H1 (cell line): Measurements from ENCODE around the gene DBP. TPM values are rescaled to one million over a fixed set of nuclear protein-coding genes. Genes with fewer than 3 reads are reported as not detected.

ENCODE experiments used
- CTCF ChIA-PET: fragments of 300-600 bp; sonication (Branson Sonifier 250); formaldehyde crosslinking; loops from one replicate; lab custom pipeline; 2021; ENCODE audit not compliant: partially characterized antibody; lab: Charles Lee
- POLR2A ChIA-PET: fragments of 300-600 bp; sonication (Branson Sonifier 250); formaldehyde crosslinking; loops from one replicate; lab custom pipeline; 2021; ENCODE audit warnings: inconsistent platforms; ENCODE audit not compliant: partially characterized antibody; lab: Charles Lee
- DNase-seq, 2 experiments: peaks; one replicate each; pipeline versions ENCODE4 v3.0.0 to v3.0.0-alpha.2; 2010 to 2022; ENCODE audit warnings: low spot score in 2 of 2, low read depth in 1 of 2, mixed read lengths in 1 of 2
- FAIRE-seq: peaks from 2 replicates; lab custom pipeline; 2011; peaks lifted over from hg19 to GRCh38; lab: Jason Lieb, UNC
- H2AFZ ChIP-seq: 2 replicates; pipeline ENCODE4 v1.8.1; 2012; ENCODE audit warnings: low read length, inconsistent platforms
- H2AK5ac ChIP-seq: 2 replicates; pipeline ENCODE4 v1.6.1; 2013; ENCODE audit warnings: low read depth, low read length
- H2BK120ac ChIP-seq: replicated peaks from 2 replicates; pipeline ENCODE3; 2013; ENCODE audit warnings: low read depth, low read length, inconsistent platforms
- H2BK12ac ChIP-seq: 2 replicates; pipeline ENCODE4 v1.6.1; 2013; ENCODE audit warnings: low read depth, low read length
- H2BK15ac ChIP-seq: 2 replicates; pipeline ENCODE4 v1.6.1; 2013; ENCODE audit warnings: low read length
- H2BK20ac ChIP-seq: 2 replicates; pipeline ENCODE4 v1.6.1; 2013; ENCODE audit warnings: low read length
- H2BK5ac ChIP-seq: 2 replicates; pipeline ENCODE4 v1.6.1; 2013; ENCODE audit warnings: low read depth, low read length
- H3K14ac ChIP-seq: 2 replicates; pipeline ENCODE4 v1.6.1; 2013; ENCODE audit warnings: inconsistent platforms; ENCODE audit not compliant: insufficient read length
- H3K18ac ChIP-seq: 2 replicates; pipeline ENCODE4 v1.6.1; 2013; ENCODE audit warnings: low read length; ENCODE audit errors: extremely low read depth
- H3K23ac ChIP-seq: 2 replicates; pipeline ENCODE4 v1.6.1; 2013; ENCODE audit warnings: inconsistent platforms; ENCODE audit not compliant: insufficient read length
- H3K23me2 ChIP-seq: 2 replicates; pipeline ENCODE4 v1.6.1; 2013; ENCODE audit warnings: low read depth, low read length
- H3K27ac ChIP-seq: 2 replicates; pipeline ENCODE4 v1.6.1; 2011; ENCODE audit warnings: low read depth, low read length, inconsistent platforms
- H3K27me3 ChIP-seq, 4 experiments: replicated peaks in 1 of 4; 1 replicate in 1 of 4; 2 replicates in 3 of 4; pipeline versions ENCODE4 v1.6.1 to v1.8.1; 2011 to 2013; ENCODE audit warnings: low read length in 3 of 4, mild to moderate bottlenecking in 3 of 4, inconsistent platforms in 2 of 4, mixed read lengths in 2 of 4, moderate library complexity in 1 of 4; ENCODE audit not compliant: control insufficient read depth in 3 of 4, insufficient read depth in 3 of 4; ENCODE audit errors: extremely low read depth in 1 of 4
- H3K36me3 ChIP-seq, 4 experiments: 2 replicates each; pipeline versions ENCODE4 v1.6.1 to v1.8.1; 2011 to 2013; ENCODE audit warnings: mild to moderate bottlenecking in 4 of 4, low read length in 3 of 4, moderate library complexity in 2 of 4, control low read depth in 1 of 4, inconsistent platforms in 1 of 4; ENCODE audit not compliant: insufficient read depth in 4 of 4, control insufficient read depth in 2 of 4
- H3K4ac ChIP-seq: replicated peaks from 2 replicates; pipeline ENCODE3; 2013; ENCODE audit warnings: low read length, low read depth, mixed read lengths, inconsistent platforms; ENCODE audit not compliant: insufficient read length
- H3K4me1 ChIP-seq, 4 experiments: replicated peaks in 1 of 4; 1 replicate in 1 of 4; 2 replicates in 3 of 4; pipeline versions ENCODE4 v1.6.1 to v1.8.1; 2011 to 2013; ENCODE audit warnings: low read length in 3 of 4, inconsistent platforms in 2 of 4, mixed read lengths in 1 of 4; ENCODE audit not compliant: insufficient read depth in 4 of 4, control insufficient read depth in 3 of 4
- H3K4me2 ChIP-seq, 2 experiments: 2 replicates each; pipeline versions ENCODE4 v1.6.1 to v1.8.1; 2011 to 2013; ENCODE audit warnings: low read depth in 2 of 2, low read length in 2 of 2, control low read depth in 1 of 2, inconsistent platforms in 1 of 2, mild to moderate bottlenecking in 1 of 2; ENCODE audit not compliant: insufficient read depth in 1 of 2
- H3K4me3 ChIP-seq, 4 experiments: fragments of 200-600, 300-600 bp in 1 of 4; sonication (generic), shearing (Covaris generic), sonication (Bioruptor Twin) in 1 of 4; 2 replicates each; pipeline versions ENCODE4 v1.5.1 to v1.8.1; 2011 to 2016; ENCODE audit warnings: low read length in 4 of 4, low read depth in 3 of 4, control low read depth in 2 of 4, inconsistent platforms in 2 of 4, mild to moderate bottlenecking in 2 of 4, mixed read lengths in 1 of 4, moderate library complexity in 1 of 4; ENCODE audit not compliant: insufficient read depth in 2 of 4; ENCODE audit errors: extremely low read depth in 1 of 4
- H3K56ac ChIP-seq: replicated peaks from 2 replicates; pipeline ENCODE3; 2013; ENCODE audit warnings: low read depth, mild to moderate bottlenecking, mixed read lengths, low read length, inconsistent platforms; ENCODE audit not compliant: insufficient read length
- H3K79me1 ChIP-seq: 2 replicates; pipeline ENCODE4 v1.6.1; 2013; ENCODE audit warnings: low read depth, low read length, control low read depth
- H3K79me2 ChIP-seq, 2 experiments: 2 replicates each; pipeline versions ENCODE4 v1.6.1 to v1.8.1; 2012 to 2013; ENCODE audit warnings: low read length in 2 of 2, mild to moderate bottlenecking in 2 of 2, inconsistent platforms in 1 of 2; ENCODE audit not compliant: insufficient read depth in 2 of 2, control insufficient read depth in 1 of 2
- H3K9ac ChIP-seq, 4 experiments: replicated peaks in 1 of 4; 1 replicate in 1 of 4; 2 replicates in 3 of 4; pipeline versions ENCODE4 v1.6.1 to v1.8.1; 2011 to 2013; ENCODE audit warnings: low read depth in 3 of 4, low read length in 3 of 4, control low read depth in 2 of 4, mild to moderate bottlenecking in 2 of 4, moderate library complexity in 2 of 4, inconsistent platforms in 1 of 4; ENCODE audit errors: extremely low read depth in 1 of 4
- H3K9me3 ChIP-seq, 2 experiments: 2 replicates each; pipeline versions ENCODE4 v1.6.1 to v1.8.1; 2012 to 2013; ENCODE audit warnings: mild to moderate bottlenecking in 2 of 2, moderate library complexity in 2 of 2, control low read depth in 1 of 2, inconsistent platforms in 1 of 2, low read depth in 1 of 2, low read length in 1 of 2, mixed read lengths in 1 of 2; ENCODE audit not compliant: insufficient read depth in 2 of 2
- H4K20me1 ChIP-seq, 2 experiments: replicated peaks in 1 of 2; 2 replicates each; pipeline versions ENCODE3 to v1.8.1; 2011 to 2013; ENCODE audit warnings: inconsistent platforms in 2 of 2, low read length in 2 of 2, mild to moderate bottlenecking in 1 of 2; ENCODE audit not compliant: insufficient read depth in 2 of 2, control insufficient read depth in 1 of 2
- H4K5ac ChIP-seq: 2 replicates; pipeline ENCODE4 v1.6.1; 2013; ENCODE audit warnings: low read length, low read depth, mixed read lengths, inconsistent platforms; ENCODE audit not compliant: insufficient read length
- H4K8ac ChIP-seq: 2 replicates; pipeline ENCODE4 v1.8.0; 2013; ENCODE audit warnings: mild to moderate bottlenecking, moderate library complexity, low read length, inconsistent platforms; ENCODE audit not compliant: insufficient read depth; ENCODE audit errors: extremely low read depth
- H4K91ac ChIP-seq: replicated peaks from 2 replicates; pipeline ENCODE3; 2013; ENCODE audit warnings: low read length, mixed read lengths, inconsistent platforms; ENCODE audit not compliant: insufficient read length
- BACH1 ChIP-seq: IDR thresholded peaks from 2 replicates; pipeline ENCODE4 v1.6.1; 2012; ENCODE audit warnings: low read length, improper control_type of control experiment
- CHD1 ChIP-seq: IDR thresholded peaks from 2 replicates; pipeline ENCODE4 v1.6.1; 2012; ENCODE audit warnings: low read depth, low read length, improper control_type of control experiment
- CHD2 ChIP-seq: IDR thresholded peaks from 2 replicates; pipeline ENCODE4 v1.6.1; 2012; ENCODE audit warnings: low read length, improper control_type of control experiment
- E2F6 ChIP-seq: IDR thresholded peaks from 2 replicates; pipeline ENCODE4 v1.6.1; 2012; ENCODE audit warnings: inconsistent platforms
- EGR1 ChIP-seq: IDR thresholded peaks from 2 replicates; pipeline ENCODE4 v1.6.1; 2011; ENCODE audit warnings: low read depth, low read length, borderline replicate concordance
- JUN ChIP-seq: IDR thresholded peaks from 2 replicates; pipeline ENCODE4 v1.6.1; 2011; ENCODE audit warnings: low read depth, mild to moderate bottlenecking, improper control_type of control experiment, low read length
- MAFK ChIP-seq: IDR thresholded peaks from 2 replicates; pipeline ENCODE4 v1.6.1; 2012; ENCODE audit warnings: low read depth, mild to moderate bottlenecking, improper control_type of control experiment, low read length
- PHF8 ChIP-seq: fragments of 200-600 bp; sonication (generic); conservative IDR thresholded peaks from 2 replicates; pipeline ENCODE4 v1.7.1; 2012; ENCODE audit warnings: low read depth, mild to moderate bottlenecking, inconsistent platforms, low read length, moderate library complexity
- POLR2A ChIP-seq, 2 experiments: IDR thresholded peaks; 1 replicate in 1 of 2; 2 replicates in 1 of 2; pipeline ENCODE4 v1.6.1; 2011; ENCODE audit warnings: low read depth in 2 of 2, low read length in 2 of 2, mild to moderate bottlenecking in 2 of 2; ENCODE audit errors: control extremely low read depth in 1 of 2
- RBBP5 ChIP-seq: IDR thresholded peaks from 2 replicates; pipeline ENCODE4 v1.7.1; 2012; ENCODE audit warnings: low read depth, mild to moderate bottlenecking, inconsistent platforms, low read length, moderate library complexity, borderline replicate concordance
- SIN3A ChIP-seq, 2 experiments: IDR thresholded peaks in 1 of 2; conservative IDR thresholded peaks in 1 of 2; 2 replicates each; pipeline ENCODE4 v1.6.1; 2011 to 2012; ENCODE audit warnings: low read length in 2 of 2, improper control_type of control experiment in 1 of 2, low read depth in 1 of 2, mild to moderate bottlenecking in 1 of 2
- SIRT6 ChIP-seq: IDR thresholded peaks from one replicate; pipeline ENCODE4 v1.7.1; 2012; ENCODE audit warnings: low read length, inconsistent platforms
- TAF1 ChIP-seq: IDR thresholded peaks from 2 replicates; pipeline ENCODE4 v1.6.1; 2011; ENCODE audit warnings: mild to moderate bottlenecking, low read depth, low read length
- WGBS, 2 experiments: shearing (Covaris generic) in 1 of 2; methylation state at CpG; one replicate each; pipeline versions ENCODE4 v1.1.6 to v1.1.7; 2013 to 2015; ENCODE audit warnings: low lambda C conversion rate in 2 of 2, mixed read lengths in 2 of 2, inconsistent platforms in 1 of 2, low coverage in 1 of 2, missing lambda C conversion rate in 1 of 2; ENCODE audit not compliant: insufficient replicate concordance in 2 of 2, insufficient coverage in 1 of 2, insufficient read length in 1 of 2; ENCODE audit errors: extremely low coverage in 1 of 2, missing lambda C conversion rate in 1 of 2; 5-methylcytosine and 5-hydroxymethylcytosine counted together
- polyA plus RNA-seq, 7 experiments: library from polyadenylated mRNA; depleted of rRNA in 3 of 7; stranded (reverse) in 5 of 7; unstranded in 2 of 7; fragments of >200 nt in 5 of 7; fragments of 200-250 nt in 2 of 7; gene quantifications; 1 replicate in 5 of 7; 2 replicates in 1 of 7; 4 replicates in 1 of 7; pipeline versions ENCODE4 v1.2.1 to v1.2.3, GENCODE V29; 2011 to 2013; ENCODE audit warnings: missing spikeins in 2 of 7, mixed read lengths in 2 of 7
- total RNA-seq: library from RNA; stranded (reverse); fragmentation: NEBNext Ultra II Directional; extraction: Animal tissue kit (Norgen Biotek cat#: 25700); gene quantifications from 2 replicates; pipeline ENCODE4 v1.2.1, GENCODE V29; 2021

DBP gene
- total and polyA plus RNA-seq, 2 of the 8 experiments (the other 6 are each of a cell fraction or from before 2014, with no cell fraction given) = 7.5 to 8.3 TPM

GRCh38 chr19:48676487-48676886 lies 39.3 kb upstream of the DBP start:
- Histone ChIP-seq H3K4ac (no peak overlapping the region), H3K36me3 (no peaks in the 10 kb centered on the region), H3K18ac (no peak overlapping the region), H4K5ac (no peak overlapping the region), H4K20me1 (no peaks in the 10 kb centered on the region), H3K79me1 (no peaks in the 10 kb centered on the region), H3K56ac (no peak overlapping the region), H3K9me3 (no peaks in the 10 kb centered on the region), H2AFZ (no peak overlapping the region), H2BK5ac (no peak overlapping the region), H4K8ac (no peak overlapping the region), H2AK5ac (no peak overlapping the region), H3K9ac (no peak overlapping the region), H2BK20ac (no peak overlapping the region), H3K79me2 (no peaks in the 10 kb centered on the region), H3K4me3 (no peak overlapping the region), H3K23ac (no peak overlapping the region), H3K4me2 (no peak overlapping the region), H4K91ac (no peak overlapping the region), H3K27ac (no peak overlapping the region), H2BK15ac (no peak overlapping the region), H3K4me1 (peaks cover 2 to 23% (median 19%) of the 10 kb centered on the region in 4 experiments), H3K23me2 (peaks cover 12% of the 10 kb centered on the region; the same call in 1 of the 2 replicates), H3K14ac (no peak overlapping the region), H3K27me3 (peaks cover 0 to 5% (median 3%) of the 10 kb centered on the region in 4 experiments; a peak in 2 of 7 replicates), H2BK12ac (no peak overlapping the region), H2BK120ac (no peak overlapping the region)
- no peak for DNase-seq
- ChIA-PET POLR2A (interaction anchor here (1.6 to 2.6 kb wide), 2 partner anchors 20 to 37 kb away, joined by 7 to 12 read pairs; partner anchors contain the start of gene FUT2), CTCF (interaction anchor here (0.6 to 5.8 kb wide), 17 partner anchors 8 to 838 kb away, joined by 3 to 59 read pairs (median 9); partner anchors contain the start of genes CA11 and FUT2)
- TF ChIP-seq MAFK = no peak
- TF ChIP-seq PHF8 = no peak
- no peak for TF ChIP-seq BACH1
- TF ChIP-seq TAF1 = no peak
- no peak for TF ChIP-seq SIN3A (conservative IDR thresholded peaks at IDR 0.05 in 1 of 2, IDR thresholded peaks at IDR 0.05 in 1 of 2; ENCODE audit: low read depth in 1 of 2, low read length in 2 of 2)
- TF ChIP-seq POLR2A (IDR thresholded peaks at IDR 0.05; ENCODE audit: control extremely low read depth in 1 of 2, low read depth in 2 of 2, low read length in 2 of 2) = no peak
- TF ChIP-seq RBBP5 = no peak
- no peak for TF ChIP-seq CHD2
- TF ChIP-seq CHD1 = no peak
- no peak for TF ChIP-seq SIRT6
- TF ChIP-seq E2F6 = no peak
- no peak for TF ChIP-seq EGR1
- TF ChIP-seq JUN = no peak
- no peak for FAIRE-seq
- 96% methylated on average over 16 of the region's 17 CpGs; no CpG with 5 or more reads in 1 of the 2 experiments for WGBS, 2 experiments
